ENCODE measurements around the gene ZNF549. TPM values are rescaled to one million over a fixed set of nuclear protein-coding genes. Genes with fewer than 3 reads are reported as not detected.

Gene ZNF549
- total RNA-seq, 1 donor from 2014 or later, result 4.4 TPM

- DNase-seq (ENCODE audit: low read depth in 2 of 2), result peak; percentile 48 to 65
Observed at GRCh38 chr19:57566396-57567265, 39.5 kb downstream of the ZNF549 start.

GRCh38 chr19:57570707-57571106 is 43.6 kb downstream of the ZNF549 start:
- no peak for DNase-seq (ENCODE audit: low read depth in 2 of 2)

- no peak for DNase-seq (ENCODE audit: low read depth in 2 of 2)
Observed at GRCh38 chr19:57572415-57572947, 45.3 kb downstream of the ZNF549 start.

GRCh38 chr19:57576661-57577060 is 49.5 kb downstream of the ZNF549 start:
- no peak for DNase-seq (ENCODE audit: low read depth in 2 of 2)

GRCh38 chr19:57578487-57579205 is 51.5 kb downstream of the ZNF549 start, which contains the start of gene ZNF416:
TSS of gene ZNF416 (minus strand) at chr19:57578911. CDS start at chr19:57578704, 207 bp downstream.
- DNase-seq (ENCODE audit: low read depth in 2 of 2), result peak; percentile 97 to 98

GRCh38 chr19:57583104-57583520 is 56.0 kb downstream of the ZNF549 start:
- DNase-seq (ENCODE audit: low read depth in 2 of 2), result no peak

GRCh38 chr19:57583521-57584416 is 56.6 kb downstream of the ZNF549 start, which contains the start of gene ZIK1:
TSS of gene ZIK1 (plus strand) at chr19:57584145. CDS start at chr19:57584357, 212 bp downstream.
- peak; percentile 76 to 84 for DNase-seq (ENCODE audit: low read depth in 2 of 2)

- no peak for DNase-seq (ENCODE audit: low read depth in 2 of 2)
Observed at GRCh38 chr19:57587529-57587928, 60.4 kb downstream of the ZNF549 start.

- no peak for DNase-seq (ENCODE audit: low read depth in 2 of 2)
Observed at GRCh38 chr19:57599377-57599760, 72.2 kb downstream of the ZNF549 start.

- DNase-seq (ENCODE audit: low read depth in 2 of 2), result peak; percentile 91 to 92
Observed at GRCh38 chr19:57599761-57600383, 72.7 kb downstream of the ZNF549 start, which contains the start of gene ZNF530. TSS of gene ZNF530 (plus strand) at chr19:57599885. CDS start at chr19:57604346, 4,461 bp downstream.

- no peak for DNase-seq (ENCODE audit: low read depth in 2 of 2)
Observed at GRCh38 chr19:57606931-57607330, 79.8 kb downstream of the ZNF549 start.

Other genes starting within 250 kb of the ZNF549 start
- 27.9 and 63.1 TPM in 2 replicates for gene ZNF460, start 246.9 kb upstream of the ZNF549 start, total RNA-seq
- 6.5 and 9.3 TPM in 2 replicates for gene ZNF543, start 206.9 kb upstream of the ZNF549 start, total RNA-seq
- gene ZNF304, start 176.1 kb upstream of the ZNF549 start, total RNA-seq, result 6.5 and 10.3 TPM in 2 replicates
- 6.1 and 9.1 TPM in 2 replicates for gene TRAPPC2B, start 163.8 kb upstream of the ZNF549 start, total RNA-seq
- gene ZNF547, start 163.8 kb upstream of the ZNF549 start, total RNA-seq, result 1.7 and 3.0 TPM in 2 replicates
- 8.1 and 11.3 TPM in 2 replicates for gene ZNF548, start 137.5 kb upstream of the ZNF549 start, total RNA-seq
- 6.8 and 10.9 TPM in 2 replicates for gene ZNF17, start 116.2 kb upstream of the ZNF549 start, total RNA-seq
- gene ZNF749, start 92.0 kb upstream of the ZNF549 start, total RNA-seq, result 6.5 and 8.7 TPM in 2 replicates
- gene VN1R1, start 70.2 kb upstream of the ZNF549 start, total RNA-seq, result under 0.01 and 0.40 TPM in 2 replicates
- 10.9 and 12.9 TPM in 2 replicates for gene ZNF772, start 49.8 kb upstream of the ZNF549 start, total RNA-seq
- gene ZNF419, start 39.6 kb upstream of the ZNF549 start, total RNA-seq, result 7.0 and 9.7 TPM in 2 replicates
- 6.1 and 9.9 TPM in 2 replicates for gene ZNF773, start 27.4 kb upstream of the ZNF549 start, total RNA-seq
- gene ZNF550, start 32.5 kb downstream of the ZNF549 start, total RNA-seq, result 3.7 and 6.2 TPM in 2 replicates
- 3.7 and 5.4 TPM in 2 replicates for gene ZNF416, start 51.6 kb downstream of the ZNF549 start, total RNA-seq
- 3.9 and 4.6 TPM in 2 replicates for gene ZIK1, start 56.8 kb downstream of the ZNF549 start, total RNA-seq
- 2.6 and 3.3 TPM in 2 replicates for gene ZNF530, start 72.5 kb downstream of the ZNF549 start, total RNA-seq
- 13.7 and 15.9 TPM in 2 replicates for gene ZNF134, start 86.9 kb downstream of the ZNF549 start, total RNA-seq
- 7.4 and 9.9 TPM in 2 replicates for gene ZNF211, start 105.8 kb downstream of the ZNF549 start, total RNA-seq
- gene ZSCAN4, start 141.6 kb downstream of the ZNF549 start, total RNA-seq, result not detected in 2 replicates
- 5.4 and 6.3 TPM in 2 replicates for gene ZNF551, start 154.6 kb downstream of the ZNF549 start, total RNA-seq
- gene ZNF154, start 181.8 kb downstream of the ZNF549 start, total RNA-seq, result under 0.01 and 0.99 TPM in 2 replicates
- gene ZNF671, start 200.3 kb downstream of the ZNF549 start, total RNA-seq, result 4.1 and 7.1 TPM in 2 replicates
- 12.9 and 16.9 TPM in 2 replicates for gene ZNF776, start 219.5 kb downstream of the ZNF549 start, total RNA-seq
- gene ZNF586, start 242.3 kb downstream of the ZNF549 start, total RNA-seq, result 8.5 and 15.7 TPM in 2 replicates

All from lung microvascular endothelial cell (primary cell).